ENCODE data around the gene CACTIN.

GRCh38 chr19:3637621-3638020 is 11.0 kb upstream of the CACTIN start:
- TF ChIP-seq POLR2A (IDR thresholded peaks at IDR 0.05; ENCODE audit: low read depth, low read length) = no peak
- no peak for TF ChIP-seq CTCF (conservative IDR thresholded peaks at IDR 0.05; ENCODE audit: low read depth, low read length)
- no peak for TF ChIP-seq CHD1 (IDR thresholded peaks at IDR 0.05; ENCODE audit: low read depth, low read length)

All from IMR-90 (cell line).